HEK293 (cell line): ENCODE data around the gene NUDT22.

Experiments used
- CTCF ChIP-seq: fragments of 450-650 bp; formaldehyde crosslinking; IDR thresholded peaks from 2 replicates; pipeline ENCODE4 v1.5.1; 2016; ENCODE audit warnings: missing biosample characterization, missing genetic modification characterization
- OSR2 ChIP-seq: fragments of 450-650 bp; formaldehyde crosslinking; IDR thresholded peaks from 2 replicates; pipeline ENCODE4 v1.5.1; 2016; ENCODE audit warnings: missing biosample characterization, missing genetic modification characterization
- PRDM10 ChIP-seq: fragments of 450-650 bp; formaldehyde crosslinking; IDR thresholded peaks from 2 replicates; pipeline ENCODE4 v1.5.1; 2016; ENCODE audit warnings: missing biosample characterization, missing genetic modification characterization
- ZBTB26 ChIP-seq: fragments of 450-650 bp; formaldehyde crosslinking; optimal IDR thresholded peaks from 2 replicates; pipeline ENCODE3; 2016; ENCODE audit warnings: missing biosample characterization, mild to moderate bottlenecking, missing genetic modification characterization
- ZBTB7A ChIP-seq: fragments of 450-650 bp; formaldehyde crosslinking; IDR thresholded peaks from 2 replicates; pipeline ENCODE4 v1.5.1; 2016; ENCODE audit warnings: low read depth, missing biosample characterization, missing genetic modification characterization
- ZNF184 ChIP-seq: fragments of 450-650 bp; IDR thresholded peaks from 2 replicates; pipeline ENCODE4 v1.5.1; 2018; ENCODE audit warnings: missing biosample characterization, mild to moderate bottlenecking, missing genetic modification characterization
- ZNF274 ChIP-seq, 2 experiments: fragments of 200-500 bp in 1 of 2; fragments of 450-650 bp in 1 of 2; sonication (Bioruptor generic) in 1 of 2; formaldehyde crosslinking in 1 of 2; IDR thresholded peaks; 2 replicates each; pipeline versions ENCODE4 v1.5.1 to v1.6.1; 2014 to 2016; ENCODE audit warnings: borderline replicate concordance in 1 of 2, inconsistent platforms in 1 of 2, low read length in 1 of 2, missing biosample characterization in 1 of 2, missing genetic modification characterization in 1 of 2
- ZNF530 ChIP-seq: fragments of 450-650 bp; formaldehyde crosslinking; IDR thresholded peaks from 2 replicates; pipeline ENCODE4 v1.5.1; 2016; ENCODE audit warnings: low read depth, missing biosample characterization, missing genetic modification characterization
- ZNF596 ChIP-seq: fragments of 450-650 bp; IDR thresholded peaks from 2 replicates; pipeline ENCODE4 v1.5.0; 2018; ENCODE audit warnings: missing biosample characterization, mild to moderate bottlenecking, missing genetic modification characterization, moderate library complexity

- TF ChIP-seq CTCF, result no peak
- TF ChIP-seq ZBTB26 (tag by site-specific recombination), result no peak
- no peak for TF ChIP-seq PRDM10
- TF ChIP-seq ZNF274 (IDR thresholded peaks at IDR 0.05; ENCODE audit: low read length), result no peak
- TF ChIP-seq ZNF274 (tag by site-specific recombination; IDR thresholded peaks at IDR 0.05; ENCODE audit: borderline replicate concordance), result no peak
- no peak for TF ChIP-seq OSR2 (tag by site-specific recombination)
- no peak for TF ChIP-seq ZNF184 (tag by site-specific recombination)
- no peak for TF ChIP-seq ZNF530 (tag by site-specific recombination)
- no peak for TF ChIP-seq ZBTB7A (tag by site-specific recombination)
- TF ChIP-seq ZNF596 (tag by site-specific recombination), result no peak
Observed at GRCh38 chr11:64203421-64204079, 22.5 kb upstream of the NUDT22 start.
